NB4 (cell line): ENCODE data around the gene SORT1.

Experiments used
- DNase-seq: peaks from one replicate; pipeline ENCODE4 v3.0.0; 2010; ENCODE audit warnings: low read depth
- H3K4me3 ChIP-seq: one replicate; pipeline ENCODE4 v1.5.1; 2011; ENCODE audit warnings: mild to moderate bottlenecking, low read depth, low read length, moderate library complexity
- CTCF ChIP-seq: IDR thresholded peaks from one replicate; pipeline ENCODE4 v1.5.1; 2012; ENCODE audit warnings: low read depth, low read length
- MAX ChIP-seq: IDR thresholded peaks from 2 replicates; pipeline ENCODE4 v1.6.1; 2011; ENCODE audit warnings: low read depth, low read length
- MYC ChIP-seq: IDR thresholded peaks from 2 replicates; pipeline ENCODE4 v1.6.1; 2011; ENCODE audit warnings: low read depth, low read length
- POLR2A ChIP-seq: IDR thresholded peaks from 2 replicates; pipeline ENCODE4 v1.6.1; 2011; ENCODE audit warnings: mild to moderate bottlenecking; ENCODE audit not compliant: insufficient read length; ENCODE audit errors: extremely low read depth

SORT1 gene

GRCh38 chr1:109350655-109351054 is 47.1 kb downstream of the SORT1 start:
- TF ChIP-seq CTCF (no peak), POLR2A (no peak), MYC (no peak), MAX (no peak)
- H3K4me3 ChIP-seq: no peak overlapping the region
- DNase-seq: no peak

GRCh38 chr1:109350182-109350581 is 47.5 kb downstream of the SORT1 start:
- DNase-seq: no peak
- H3K4me3 ChIP-seq: no peak overlapping the region
- TF ChIP-seq MAX (no peak), POLR2A (no peak), MYC (no peak), CTCF (no peak)

- no peak overlapping the region for H3K4me3 ChIP-seq
- TF ChIP-seq POLR2A: no peak
- no peak for TF ChIP-seq MYC
- TF ChIP-seq MAX: no peak
- DNase-seq: no peak
Observed at GRCh38 chr1:109347511-109347910, 50.2 kb downstream of the SORT1 start.

- TF ChIP-seq CTCF (no peak), POLR2A (no peak), MYC (no peak)
- DNase-seq: no peak
- H3K4me3 ChIP-seq: no peak overlapping the region
Observed at GRCh38 chr1:109341944-109342930, 55.5 kb downstream of the SORT1 start.

GRCh38 chr1:109338608-109339007 is 59.1 kb downstream of the SORT1 start:
- H3K4me3 ChIP-seq: no peak overlapping the region
- DNase-seq: no peak
- TF ChIP-seq MYC: no peak
- no peak for TF ChIP-seq CTCF
- no peak for TF ChIP-seq MAX
- TF ChIP-seq POLR2A: no peak

GRCh38 chr1:109338091-109338490 is 59.6 kb downstream of the SORT1 start:
- no peak for DNase-seq
- no peak overlapping the region for H3K4me3 ChIP-seq
- no peak for TF ChIP-seq MYC
- no peak for TF ChIP-seq CTCF
- no peak for TF ChIP-seq MAX
- TF ChIP-seq POLR2A: no peak
